Uterus (tissue), 2 donors: ENCODE measurements around the gene SH2D1A.

ENCODE experiments used
- POLR2A ChIP-seq, 2 donors: fragments of 450-650 bp; IDR thresholded peaks; one replicate each; pipeline ENCODE4 v1.6.1; 2016; ENCODE audit warnings: antibody characterized with exemption in 2 of 2, mild to moderate bottlenecking in 1 of 2, moderate library complexity in 1 of 2
- TF ChIP-seq, protein P1 (sequence below), 4 experiments: fragments of 200-600 bp in 2 of 4; fragments of 450-650 bp in 2 of 4; sonication (generic) in 2 of 4; IDR thresholded peaks; one replicate each; pipeline ENCODE4 v1.5.1; 2016 to 2019; ENCODE audit warnings: antibody characterized with exemption in 4 of 4, mild to moderate bottlenecking in 2 of 4, moderate library complexity in 1 of 4

GRCh38 chrX:124328765-124329164 is 17.6 kb upstream of the SH2D1A start:
- TF ChIP-seq, protein P1, sequence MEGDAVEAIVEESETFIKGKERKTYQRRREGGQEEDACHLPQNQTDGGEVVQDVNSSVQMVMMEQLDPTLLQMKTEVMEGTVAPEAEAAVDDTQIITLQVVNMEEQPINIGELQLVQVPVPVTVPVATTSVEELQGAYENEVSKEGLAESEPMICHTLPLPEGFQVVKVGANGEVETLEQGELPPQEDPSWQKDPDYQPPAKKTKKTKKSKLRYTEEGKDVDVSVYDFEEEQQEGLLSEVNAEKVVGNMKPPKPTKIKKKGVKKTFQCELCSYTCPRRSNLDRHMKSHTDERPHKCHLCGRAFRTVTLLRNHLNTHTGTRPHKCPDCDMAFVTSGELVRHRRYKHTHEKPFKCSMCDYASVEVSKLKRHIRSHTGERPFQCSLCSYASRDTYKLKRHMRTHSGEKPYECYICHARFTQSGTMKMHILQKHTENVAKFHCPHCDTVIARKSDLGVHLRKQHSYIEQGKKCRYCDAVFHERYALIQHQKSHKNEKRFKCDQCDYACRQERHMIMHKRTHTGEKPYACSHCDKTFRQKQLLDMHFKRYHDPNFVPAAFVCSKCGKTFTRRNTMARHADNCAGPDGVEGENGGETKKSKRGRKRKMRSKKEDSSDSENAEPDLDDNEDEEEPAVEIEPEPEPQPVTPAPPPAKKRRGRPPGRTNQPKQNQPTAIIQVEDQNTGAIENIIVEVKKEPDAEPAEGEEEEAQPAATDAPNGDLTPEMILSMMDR (IDR thresholded peaks at IDR 0.05): no peak
- no peak for TF ChIP-seq POLR2A (IDR thresholded peaks at IDR 0.05)
